Thyroid gland (tissue), 4 donors: ENCODE results near the gene BAZ2A. TPM values are rescaled to one million over a fixed set of nuclear protein-coding genes. Genes with fewer than 3 reads are reported as not detected.

Experiments used
- DNase-seq, 2 donors: peaks; one replicate each; pipeline ENCODE4 v3.0.0-alpha.2; 2019
- H3K27ac ChIP-seq, 3 donors: fragments of 200-600 bp; sonication (generic); 1 replicate in 2 of 3; 2 replicates in 1 of 3; pipeline ENCODE4 v1.5.1; 2016 to 2019; ENCODE audit warnings: mild to moderate bottlenecking in 1 of 3, moderate library complexity in 1 of 3
- H3K27me3 ChIP-seq: fragments of 200-600 bp; sonication (generic); one replicate; pipeline ENCODE4 v1.5.1; 2019
- H3K36me3 ChIP-seq, 2 donors: fragments of 200-600 bp; sonication (generic); one replicate each; pipeline ENCODE4 v1.5.1; 2016 to 2019
- H3K4me1 ChIP-seq, 2 donors: fragments of 200-600 bp; sonication (generic); one replicate each; pipeline ENCODE4 v1.5.1; 2017 to 2019
- H3K4me3 ChIP-seq, 3 donors: fragments of 200-600 bp; sonication (generic); replicated peaks in 1 of 3; 1 replicate in 2 of 3; 2 replicates in 1 of 3; pipeline ENCODE4 v1.5.1; 2016; ENCODE audit warnings: mild to moderate bottlenecking in 1 of 3
- H3K9me3 ChIP-seq: fragments of 200-600 bp; sonication (generic); one replicate; pipeline ENCODE4 v1.5.1; 2017
- CTCF ChIP-seq, 6 experiments: fragments of 200-600 bp in 3 of 6; fragments of 450-650 bp in 3 of 6; sonication (generic) in 3 of 6; IDR thresholded peaks; one replicate each; pipeline ENCODE4 v1.5.1; 2016 to 2019; ENCODE audit warnings: antibody characterized with exemption in 6 of 6, mild to moderate bottlenecking in 2 of 6, inconsistent platforms in 1 of 6, moderate library complexity in 1 of 6
- POLR2A ChIP-seq, 2 donors: fragments of 450-650 bp; IDR thresholded peaks; one replicate each; pipeline ENCODE4 v1.6.1; 2017; ENCODE audit warnings: antibody characterized with exemption in 2 of 2, mild to moderate bottlenecking in 2 of 2, moderate library complexity in 1 of 2
- WGBS, 2 donors: methylation state at CpG; one replicate each; pipeline ENCODE4 v1.1.5; 2017; 5-methylcytosine and 5-hydroxymethylcytosine counted together
- intact Hi-C: fragments of 100-400 bp; cut with DNase I; formaldehyde crosslinking; loops from one replicate; pipeline ENCODE4 v1.15.1; 2023
- total RNA-seq, 4 donors: library from RNA; depleted of rRNA; stranded (reverse); fragments of >200 nt; gene quantifications; one replicate each; pipeline ENCODE4 v1.2.3, GENCODE V29; 2016

Gene BAZ2A
- total RNA-seq, 4 donors from 2014 or later: 61.7 to 122 (median 77.6) TPM

- Histone ChIP-seq H3K4me3 (no peak overlapping the region), H3K36me3 (peaks cover 0 to 3% of the 10 kb centered on the region in 2 donors), H3K27me3 (no peaks in the 10 kb centered on the region), H3K27ac (no peak overlapping the region), H3K4me1 (no peaks in the 10 kb centered on the region), H3K9me3 (no peaks in the 10 kb centered on the region)
- 73 to 78% methylated on average over 2 of the region's 2 CpGs for WGBS, 2 donors
- TF ChIP-seq CTCF (IDR thresholded peaks at IDR 0.05) (no peak), POLR2A (IDR thresholded peaks at IDR 0.05) (no peak)
- DNase-seq: no peak
- intact Hi-C loops: loop anchor here (5.0 to 10.0 kb wide), 2 partner anchors 61 to 62 kb away; partner anchors contain the start of gene BAZ2A
Observed at GRCh38 chr12:56574210-56574609, 55.9 kb downstream of the BAZ2A start.

- no peaks in the 10 kb centered on the region for H3K4me1 ChIP-seq
- no peaks in the 10 kb centered on the region for H3K9me3 ChIP-seq
- TF ChIP-seq POLR2A (IDR thresholded peaks at IDR 0.05): no peak
- TF ChIP-seq CTCF (IDR thresholded peaks at IDR 0.05): no peak
- no peak overlapping the region for H3K4me3 ChIP-seq
- peaks cover 0 to 3% of the 10 kb centered on the region in 2 donors for H3K36me3 ChIP-seq
- no peaks in the 10 kb centered on the region for H3K27me3 ChIP-seq
- H3K27ac ChIP-seq: peak overlapping the region in 1 of 3 donors; percentile 13
- intact Hi-C loops: loop anchor here (5.0 to 10.0 kb wide), 2 partner anchors 60 to 63 kb away; partner anchors contain the start of gene BAZ2A
- WGBS, 2 donors: 88 to 89% methylated on average over 1 of the region's 1 CpG
- DNase-seq: no peak
Observed at GRCh38 chr12:56572288-56572687, 57.8 kb downstream of the BAZ2A start.

GRCh38 chr12:56571121-56571520, 59.0 kb downstream of the BAZ2A start:
- H3K27ac ChIP-seq: peak overlapping the region in 1 of 3 donors; percentile 19
- 61 to 71% methylated on average over 4 of the region's 4 CpGs for WGBS, 2 donors
- intact Hi-C loops: loop anchor here (5.0 to 10.0 kb wide), 2 partner anchors 59 to 64 kb away; partner anchors contain the start of gene BAZ2A

GRCh38 chr12:56568146-56568545, 62.0 kb downstream of the BAZ2A start:
- Histone ChIP-seq H3K27me3 (no peaks in the 10 kb centered on the region), H3K36me3 (peaks cover 6 to 14% of the 10 kb centered on the region in 2 donors), H3K4me3 (no peak overlapping the region), H3K9me3 (no peaks in the 10 kb centered on the region), H3K27ac (no peak overlapping the region), H3K4me1 (peaks cover 8 to 16% of the 10 kb centered on the region in 2 donors)
- intact Hi-C loops: no loop called here
- no peak for TF ChIP-seq CTCF (IDR thresholded peaks at IDR 0.05)
- no peak for TF ChIP-seq POLR2A (IDR thresholded peaks at IDR 0.05)
- no peak for DNase-seq
- WGBS, 2 donors: 79 to 80% methylated on average over 1 of the region's 1 CpG

More at GRCh38 chr12:56571121-56571520, 59.0 kb downstream of the BAZ2A start:
- no peak overlapping the region for H3K4me3 ChIP-seq
- no peaks in the 10 kb centered on the region for H3K27me3 ChIP-seq
- no peaks in the 10 kb centered on the region for H3K9me3 ChIP-seq
- peaks cover 4 to 9% of the 10 kb centered on the region in 2 donors for H3K4me1 ChIP-seq
- TF ChIP-seq CTCF (IDR thresholded peaks at IDR 0.05) (no peak), POLR2A (IDR thresholded peaks at IDR 0.05) (no peak)
- peaks cover 0 to 3% of the 10 kb centered on the region in 2 donors for H3K36me3 ChIP-seq
- no peak for DNase-seq

GRCh38 chr12:56565510-56566101, 64.5 kb downstream of the BAZ2A start:
- 52 to 63% methylated on average over 6 of the region's 6 CpGs for WGBS, 2 donors
- no peaks in the 10 kb centered on the region for H3K9me3 ChIP-seq
- H3K27ac ChIP-seq: peak overlapping the region; percentile 62 to 69 (median 65)
- no peaks in the 10 kb centered on the region for H3K27me3 ChIP-seq
- TF ChIP-seq POLR2A (IDR thresholded peaks at IDR 0.05): peak in 1 of 2 donors; percentile 17
- TF ChIP-seq CTCF (IDR thresholded peaks at IDR 0.05): no peak
- H3K4me1 ChIP-seq: peaks cover 8 to 16% of the 10 kb centered on the region in 2 donors
- H3K36me3 ChIP-seq: peaks cover 14 to 20% of the 10 kb centered on the region in 2 donors
- intact Hi-C loops: no loop called here
- peak; percentile 22 to 31 for DNase-seq
- no peak overlapping the region for H3K4me3 ChIP-seq
